Astrocyte of the cerebellum (primary cell): ENCODE measurements around the gene RECK.

Source experiments
- DNase-seq: peaks from one replicate; pipeline ENCODE4 v3.0.0-alpha.2; 2011; ENCODE audit warnings: low read depth
- H3K4me3 ChIP-seq: 2 replicates; pipeline ENCODE4 v1.5.1; 2011; ENCODE audit warnings: mild to moderate bottlenecking, low read depth, low read length, moderate library complexity
- in situ Hi-C: cut with HindIII; loops from 2 replicates; pipeline ENCODE4 v1.10.0; 2017; ENCODE audit warnings: low sequenced_read_pairs
- TF ChIP-seq, protein P1 (sequence below): IDR thresholded peaks from 2 replicates; pipeline ENCODE4 v1.5.1; 2012; ENCODE audit warnings: low read length, low read depth, moderate library complexity, mild to moderate bottlenecking; ENCODE audit errors: missing control alignments

Gene RECK

GRCh38 chr9:36134761-36135505, 98.2 kb downstream of the RECK start:
- no peak for DNase-seq
- no peak overlapping the region for H3K4me3 ChIP-seq
- TF ChIP-seq, protein P1, sequence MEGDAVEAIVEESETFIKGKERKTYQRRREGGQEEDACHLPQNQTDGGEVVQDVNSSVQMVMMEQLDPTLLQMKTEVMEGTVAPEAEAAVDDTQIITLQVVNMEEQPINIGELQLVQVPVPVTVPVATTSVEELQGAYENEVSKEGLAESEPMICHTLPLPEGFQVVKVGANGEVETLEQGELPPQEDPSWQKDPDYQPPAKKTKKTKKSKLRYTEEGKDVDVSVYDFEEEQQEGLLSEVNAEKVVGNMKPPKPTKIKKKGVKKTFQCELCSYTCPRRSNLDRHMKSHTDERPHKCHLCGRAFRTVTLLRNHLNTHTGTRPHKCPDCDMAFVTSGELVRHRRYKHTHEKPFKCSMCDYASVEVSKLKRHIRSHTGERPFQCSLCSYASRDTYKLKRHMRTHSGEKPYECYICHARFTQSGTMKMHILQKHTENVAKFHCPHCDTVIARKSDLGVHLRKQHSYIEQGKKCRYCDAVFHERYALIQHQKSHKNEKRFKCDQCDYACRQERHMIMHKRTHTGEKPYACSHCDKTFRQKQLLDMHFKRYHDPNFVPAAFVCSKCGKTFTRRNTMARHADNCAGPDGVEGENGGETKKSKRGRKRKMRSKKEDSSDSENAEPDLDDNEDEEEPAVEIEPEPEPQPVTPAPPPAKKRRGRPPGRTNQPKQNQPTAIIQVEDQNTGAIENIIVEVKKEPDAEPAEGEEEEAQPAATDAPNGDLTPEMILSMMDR: no peak
- in situ Hi-C loops: no loop called here

DNA sequence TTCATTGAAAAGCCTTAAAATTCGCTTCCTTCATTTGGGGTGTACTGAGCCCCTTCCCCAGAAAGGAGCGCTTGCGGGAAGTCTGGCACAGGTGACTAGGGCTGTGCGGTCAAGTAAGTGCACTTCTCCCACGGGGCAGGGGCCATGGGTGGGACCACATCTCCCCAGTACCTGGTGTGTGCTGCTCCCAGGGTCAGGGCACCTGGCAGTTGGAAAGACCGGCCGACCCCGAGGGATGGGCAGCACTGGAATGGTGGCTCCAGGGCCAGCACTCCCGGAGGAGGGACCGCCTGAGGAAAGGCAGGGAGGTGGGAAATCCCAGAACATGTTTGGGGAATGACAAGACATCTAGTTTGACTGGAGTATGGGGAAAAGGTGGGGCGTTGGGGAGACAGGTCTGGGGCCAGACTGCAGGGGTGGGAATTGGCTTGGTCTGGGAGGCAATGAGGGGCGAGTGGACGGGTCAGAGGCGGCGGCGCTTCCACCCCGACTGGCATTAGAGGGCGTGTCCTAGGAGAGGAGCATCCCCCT, 99.1 kb downstream of the RECK start:
- H3K4me3 ChIP-seq: peak overlapping the region; percentile 57
- in situ Hi-C loops: no loop called here
- no peak for DNase-seq
- TF ChIP-seq, protein P1: no peak

DNA sequence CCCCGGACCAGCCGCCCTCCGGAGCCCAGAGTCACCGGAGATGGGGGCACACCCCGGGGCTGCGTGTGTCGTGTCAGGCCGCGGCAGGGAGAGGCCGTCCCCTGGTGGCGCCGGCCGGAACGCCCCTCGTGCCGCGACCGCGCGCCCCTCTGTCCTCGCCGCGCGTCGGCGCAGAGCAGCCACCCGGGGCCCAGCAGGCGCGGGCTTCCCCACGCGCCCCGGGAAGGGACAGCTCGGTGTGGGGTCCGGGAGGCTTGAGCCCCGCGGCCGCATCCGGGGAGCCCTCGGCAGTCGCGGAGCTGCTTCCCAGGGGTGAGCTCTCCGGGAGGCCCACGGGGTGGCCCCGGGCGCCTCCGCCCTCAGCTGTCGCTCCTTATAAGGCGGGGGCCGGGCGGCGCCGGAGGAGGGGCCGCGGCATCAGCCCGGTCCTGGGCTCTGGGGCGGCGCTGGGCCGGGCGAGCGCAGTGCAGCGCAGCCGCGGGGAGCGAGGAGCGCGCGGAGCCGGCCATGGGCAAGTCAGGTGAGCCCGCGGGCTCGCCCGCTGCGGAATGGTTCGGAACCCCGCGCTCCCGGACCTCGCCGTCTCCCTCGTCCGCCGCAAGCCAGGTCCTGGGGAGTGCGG, 99.7 kb downstream of the RECK start, which contains the start of gene GLIPR2:
Gene GLIPR2, plus strand, starts transcription at position 462 of the 622 bp plus-strand sequence. Its CDS starts 46 bp downstream, at position 508.
- TF ChIP-seq, protein P1: peak; percentile 10
- peak within 1 kb of the TSS; percentile 57 for H3K4me3 ChIP-seq
- DNase-seq: no peak
- in situ Hi-C loops: no loop called here

- no peak for DNase-seq
- H3K4me3 ChIP-seq: peak overlapping the region; percentile 57
- TF ChIP-seq, protein P1: no peak
- in situ Hi-C loops: no loop called here
Observed at GRCh38 chr9:36136894-36137391, 100.2 kb downstream of the RECK start.

DNA sequence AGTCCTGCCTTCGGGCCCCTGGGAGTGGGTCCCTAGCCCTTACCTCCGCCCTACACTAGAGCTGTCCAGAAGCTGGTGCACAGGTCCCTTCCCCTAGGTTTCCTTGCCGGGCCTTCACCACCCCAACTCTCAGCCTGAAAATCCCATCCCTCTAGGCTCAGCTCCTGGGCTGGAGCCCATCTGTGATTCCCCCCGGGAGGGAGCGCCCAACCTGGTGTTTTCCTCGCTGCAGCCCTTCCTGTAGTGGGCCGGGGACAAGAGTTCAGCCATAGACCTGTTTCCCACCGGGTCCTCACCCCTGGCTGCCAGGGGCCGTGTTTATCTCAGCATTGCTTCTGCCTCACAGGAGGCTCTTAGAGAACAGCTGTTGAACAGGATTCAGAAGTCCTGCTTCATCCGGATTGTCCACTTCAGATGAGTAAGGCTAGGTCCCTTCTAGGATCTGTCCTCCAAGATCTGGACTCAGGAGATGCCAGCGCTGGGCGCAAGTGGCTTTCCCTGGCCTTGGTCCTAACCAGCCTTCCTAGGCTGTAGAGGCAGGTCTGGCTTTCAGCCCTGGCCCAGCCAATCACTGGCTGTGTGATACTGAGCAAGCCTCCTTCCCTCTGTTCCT, 100.8 kb downstream of the RECK start:
- in situ Hi-C loops: no loop called here
- no peak for DNase-seq
- TF ChIP-seq, protein P1: no peak
- peak overlapping the region; percentile 57 for H3K4me3 ChIP-seq

- H3K4me3 ChIP-seq: no peak overlapping the region
- no peak for DNase-seq
- in situ Hi-C loops: no loop called here
- TF ChIP-seq, protein P1: no peak
Observed at GRCh38 chr9:36138496-36138895, 101.8 kb downstream of the RECK start.
